A673 (cell line): Measurements from ENCODE around the gene ZMYM5. TPM values are rescaled to one million over a fixed set of nuclear protein-coding genes. Genes with fewer than 3 reads are reported as not detected.

Experiments
- BruUV-seq: library from RNA; stranded (reverse); fragments of 400-500 nt; replicated peaks from 2 replicates; lab custom pipeline; 2021; lab: Mats Ljungman, UMichigan
- CTCF ChIA-PET: fragments of 300-600 bp; sonication (Branson Sonifier 250); formaldehyde crosslinking; loops from one replicate; lab custom pipeline; 2022; ENCODE audit warnings: antibody characterized with exemption; lab: Charles Lee
- POLR2A ChIA-PET: fragments of 300-600 bp; sonication (Branson Sonifier 250); formaldehyde crosslinking; loops from one replicate; lab custom pipeline; 2022; ENCODE audit warnings: antibody characterized with exemption; ENCODE audit not compliant: low non-redundant PET; lab: Charles Lee
- DNase-seq: peaks from one replicate; pipeline ENCODE4 v3.0.0-alpha.2; 2015; ENCODE audit warnings: low spot score
- H3K27ac ChIP-seq: fragments of 200-600 bp; sonication (generic); 2 replicates; pipeline ENCODE4 v1.5.1; 2016; ENCODE audit warnings: mixed run types, low read depth, mild to moderate bottlenecking, mixed read lengths, antibody characterized with exemption, low read length; ENCODE audit not compliant: poor library complexity, severe bottlenecking
- H3K27me3 ChIP-seq: fragments of 200-600 bp; sonication (generic); replicated peaks from 2 replicates; pipeline ENCODE4 v1.6.1; 2017; ENCODE audit warnings: mixed run types, low read depth, mild to moderate bottlenecking, mixed read lengths, antibody characterized with exemption, low read length; ENCODE audit not compliant: insufficient read depth, poor library complexity
- H3K36me3 ChIP-seq: fragments of 200-600 bp; sonication (generic); 2 replicates; pipeline ENCODE4 v1.6.1; 2016; ENCODE audit warnings: mixed run types, mild to moderate bottlenecking, mixed read lengths, antibody characterized with exemption, low read length; ENCODE audit not compliant: insufficient read depth, poor library complexity, severe bottlenecking
- H3K4me1 ChIP-seq: fragments of 200-600 bp; sonication (generic); 2 replicates; pipeline ENCODE4 v1.6.1; 2017; ENCODE audit warnings: mixed run types, mild to moderate bottlenecking, mixed read lengths, antibody characterized with exemption, low read length; ENCODE audit not compliant: insufficient read depth, poor library complexity, severe bottlenecking
- H3K4me3 ChIP-seq: fragments of 200-600 bp; sonication (generic); 2 replicates; pipeline ENCODE4 v1.5.1; 2016; ENCODE audit warnings: low read depth, mixed run types, mild to moderate bottlenecking, mixed read lengths, low read length; ENCODE audit not compliant: poor library complexity, severe bottlenecking
- H3K9me3 ChIP-seq: fragments of 200-600 bp; sonication (generic); 2 replicates; pipeline ENCODE4 v1.6.1; 2016; ENCODE audit warnings: mixed run types, low read depth, mild to moderate bottlenecking, mixed read lengths, antibody characterized with exemption, low read length; ENCODE audit not compliant: poor library complexity, severe bottlenecking
- EZH2 ChIP-seq: fragments of 200-600 bp; sonication (generic); IDR thresholded peaks from 2 replicates; pipeline ENCODE4 v1.6.1; 2017; ENCODE audit warnings: borderline replicate concordance, low read depth, mild to moderate bottlenecking, mixed read lengths, antibody characterized with exemption, low read length; ENCODE audit not compliant: poor library complexity, severe bottlenecking
- intact Hi-C: fragments of 100-400 bp; cut with micrococcal nuclease; formaldehyde crosslinking; loops from one replicate; pipeline ENCODE4 v1.10.0; 2022; ENCODE audit not compliant: unreplicated experiment
- total RNA-seq: library from RNA; stranded (reverse); gene quantifications from 2 replicates; pipeline ENCODE4 v1.2.3, GENCODE V29; 2021
- TF ChIP-seq, protein P1 (sequence below): fragments of 300-800, 200-600 bp; sonication (generic); conservative IDR thresholded peaks from 2 replicates; pipeline ENCODE4 v1.5.1; 2017; ENCODE audit warnings: low read depth, mild to moderate bottlenecking, antibody characterized with exemption, low read length, moderate library complexity, mixed read lengths

ZMYM5 gene
- total RNA-seq, 1 experiment from 2014 or later: 17.4 TPM

DNA sequence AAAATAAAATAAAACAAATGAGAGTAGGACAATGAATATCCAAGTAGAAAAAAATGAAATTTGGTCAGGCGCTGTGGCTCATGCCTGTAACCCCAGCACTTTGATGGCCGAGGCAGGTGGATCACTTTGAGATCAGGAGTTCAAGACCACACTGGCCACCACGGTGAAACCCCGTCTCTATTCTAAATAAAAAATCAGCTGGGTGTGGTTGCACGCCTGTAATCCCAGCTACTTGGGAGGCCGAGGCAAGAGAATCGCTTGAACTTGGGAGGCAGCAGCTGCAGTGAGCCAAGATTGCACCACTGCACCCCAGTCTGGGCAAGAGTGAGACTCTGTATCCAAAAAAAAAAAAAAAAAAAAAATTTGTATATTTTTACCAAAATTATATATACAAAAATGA lies 18.2 kb upstream of the ZMYM5 start:
- H3K27ac ChIP-seq: no peak overlapping the region
- intact Hi-C loops: no loop called here
- CTCF ChIA-PET: interaction anchor here (0.6 kb wide), 1 partner anchor 140 kb away, joined by 4 read pairs; no protein-coding TSS in a partner anchor
- no peak overlapping the region for H3K4me3 ChIP-seq
- no TSS peak for BruUV-seq
- POLR2A ChIA-PET: interaction anchor here (0.6 kb wide), 1 partner anchor 64 kb away, joined by 5 read pairs; no protein-coding TSS in a partner anchor
- no peak for TF ChIP-seq EZH2
- TF ChIP-seq, protein P1, sequence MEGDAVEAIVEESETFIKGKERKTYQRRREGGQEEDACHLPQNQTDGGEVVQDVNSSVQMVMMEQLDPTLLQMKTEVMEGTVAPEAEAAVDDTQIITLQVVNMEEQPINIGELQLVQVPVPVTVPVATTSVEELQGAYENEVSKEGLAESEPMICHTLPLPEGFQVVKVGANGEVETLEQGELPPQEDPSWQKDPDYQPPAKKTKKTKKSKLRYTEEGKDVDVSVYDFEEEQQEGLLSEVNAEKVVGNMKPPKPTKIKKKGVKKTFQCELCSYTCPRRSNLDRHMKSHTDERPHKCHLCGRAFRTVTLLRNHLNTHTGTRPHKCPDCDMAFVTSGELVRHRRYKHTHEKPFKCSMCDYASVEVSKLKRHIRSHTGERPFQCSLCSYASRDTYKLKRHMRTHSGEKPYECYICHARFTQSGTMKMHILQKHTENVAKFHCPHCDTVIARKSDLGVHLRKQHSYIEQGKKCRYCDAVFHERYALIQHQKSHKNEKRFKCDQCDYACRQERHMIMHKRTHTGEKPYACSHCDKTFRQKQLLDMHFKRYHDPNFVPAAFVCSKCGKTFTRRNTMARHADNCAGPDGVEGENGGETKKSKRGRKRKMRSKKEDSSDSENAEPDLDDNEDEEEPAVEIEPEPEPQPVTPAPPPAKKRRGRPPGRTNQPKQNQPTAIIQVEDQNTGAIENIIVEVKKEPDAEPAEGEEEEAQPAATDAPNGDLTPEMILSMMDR: no peak
- H3K9me3 ChIP-seq: no peaks in the 10 kb centered on the region
- no peak for DNase-seq
- H3K4me1 ChIP-seq: no peaks in the 10 kb centered on the region
- H3K27me3 ChIP-seq: no peaks in the 10 kb centered on the region
- H3K36me3 ChIP-seq: no peaks in the 10 kb centered on the region

DNA sequence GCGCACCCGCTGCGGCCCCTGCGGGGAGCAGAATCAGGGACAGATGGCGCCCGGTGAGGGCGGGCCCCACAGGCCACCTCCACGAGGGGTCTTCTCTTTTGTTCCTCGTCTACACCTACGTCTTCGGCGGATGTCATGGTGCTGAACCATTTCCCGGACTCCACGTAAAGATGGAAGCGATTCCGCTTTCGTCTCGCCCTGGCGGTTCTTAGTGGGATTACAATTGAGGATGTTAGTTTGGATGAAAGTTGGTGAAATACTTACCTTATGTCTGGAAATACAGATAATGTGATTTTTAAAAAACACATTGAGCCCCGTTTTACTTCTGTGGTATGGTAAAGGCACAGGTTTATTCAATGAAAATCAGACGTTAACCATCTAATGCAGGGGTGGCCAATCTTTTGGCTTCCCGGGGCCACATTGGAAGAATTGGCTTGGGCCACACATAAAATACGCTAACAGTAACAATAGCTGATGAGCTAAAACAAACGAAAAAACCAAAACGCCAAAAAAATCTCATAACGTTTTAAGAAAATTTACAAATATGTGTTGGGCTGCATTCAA lies 1.4 kb upstream of the ZMYM5 start:
- TF ChIP-seq EZH2: no peak
- TF ChIP-seq, protein P1: peak; percentile 68
- ChIA-PET CTCF (no interaction called here), POLR2A (no interaction called here)
- Histone ChIP-seq H3K4me3 (peak overlapping the region; percentile 82), H3K9me3 (no peaks in the 10 kb centered on the region), H3K36me3 (no peaks in the 10 kb centered on the region), H3K27ac (peak overlapping the region; percentile 95), H3K27me3 (no peaks in the 10 kb centered on the region), H3K4me1 (peaks cover 17% of the 10 kb centered on the region)
- intact Hi-C loops: loop anchor here (5.0 to 10.0 kb wide), 2 partner anchors 92 to 230 kb away; partner anchors contain the start of genes MPHOSPH8 and ZMYM2
- DNase-seq: peak; percentile 88
- TSS peak; percentile 71 for BruUV-seq

DNA sequence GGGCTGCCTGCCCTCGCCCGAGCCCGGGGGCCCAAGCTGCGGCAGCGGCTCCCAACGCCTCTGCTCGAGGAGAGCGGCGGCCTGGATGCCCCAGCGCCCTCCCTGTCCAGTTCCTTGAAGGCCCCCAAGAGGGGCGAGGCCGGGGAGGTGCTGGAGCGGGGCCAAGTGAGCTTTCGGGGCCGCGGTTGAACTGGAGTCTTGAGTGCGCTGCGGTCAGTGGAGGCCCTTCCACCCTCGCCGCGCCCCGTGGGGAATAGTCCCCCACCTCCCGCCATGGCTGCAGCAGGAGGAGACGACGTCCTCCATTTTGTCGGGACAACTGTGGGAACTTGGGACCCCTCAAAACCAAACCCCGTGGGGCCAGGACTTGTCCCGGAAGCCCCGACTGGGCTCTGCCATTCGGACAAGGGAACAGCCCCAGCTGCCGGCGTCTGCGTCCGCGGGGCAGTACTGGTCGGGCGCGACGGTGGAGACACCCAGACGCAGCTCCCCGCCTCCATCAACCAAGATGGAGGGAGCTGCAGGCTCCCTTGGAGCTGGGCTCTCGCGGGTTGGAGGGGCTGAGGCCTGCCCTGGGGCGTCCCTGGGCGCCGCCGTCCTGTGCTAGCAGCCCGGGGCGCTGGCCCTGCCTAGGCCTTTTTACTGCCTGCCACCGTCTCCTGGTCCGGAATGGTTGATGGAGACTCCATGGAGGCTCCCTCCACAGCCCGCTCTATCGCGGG lies 736 bp upstream of the ZMYM5 start:
- POLR2A ChIA-PET: interaction anchor here (0.6 kb wide), 3 partner anchors 10 to 262 kb away, joined by 3 to 18 read pairs (median 3); no protein-coding TSS in a partner anchor
- peaks cover 17% of the 10 kb centered on the region for H3K4me1 ChIP-seq
- TF ChIP-seq, protein P1: no peak
- TF ChIP-seq EZH2: no peak
- DNase-seq: peak; percentile 68
- intact Hi-C loops: loop anchor here (5.0 to 10.0 kb wide), 2 partner anchors 93 to 229 kb away; partner anchors contain the start of genes MPHOSPH8 and ZMYM2
- H3K27me3 ChIP-seq: no peaks in the 10 kb centered on the region
- BruUV-seq: no TSS peak
- peak overlapping the region; percentile 82 for H3K4me3 ChIP-seq
- H3K9me3 ChIP-seq: no peaks in the 10 kb centered on the region
- CTCF ChIA-PET: interaction anchor here (0.6 kb wide), 1 partner anchor 263 kb away, joined by 4 read pairs; no protein-coding TSS in a partner anchor
- no peaks in the 10 kb centered on the region for H3K36me3 ChIP-seq
- peak overlapping the region; percentile 95 for H3K27ac ChIP-seq
